NCI-H82 treated with DMSO at 0.1 percent for 48 hours (cell line): ENCODE results near the gene VEGFC.
A peak's percentile ranks its signal among the peaks of the same experiment; 100 is the strongest.

Source experiments
- DNase-seq: peaks from one replicate; lab custom pipeline; 2025; ENCODE audit not compliant: unreplicated experiment; lab: John Stamatoyannopoulos, UW

Gene VEGFC

DNA sequence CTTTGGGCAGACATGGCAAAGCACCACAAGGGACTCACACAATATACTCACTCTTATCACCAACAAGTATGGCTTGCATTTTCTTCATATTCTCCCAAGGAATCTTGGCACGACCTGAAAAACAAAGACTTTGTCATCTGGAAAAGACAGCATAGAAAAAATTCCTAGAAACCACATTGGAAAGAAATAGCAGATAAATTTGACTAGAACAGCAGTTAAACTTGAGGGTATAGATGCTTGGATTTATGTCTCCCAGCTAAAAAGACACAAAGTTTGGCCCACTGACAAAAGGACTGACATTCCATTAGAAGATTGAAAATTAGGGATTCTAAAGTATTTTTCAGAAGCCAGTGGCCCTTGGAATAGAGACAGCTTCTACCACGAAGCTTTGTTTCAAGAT lies 6.9 kb upstream of the VEGFC start:
- DNase-seq: no peak

- no peak for DNase-seq
These were observed 5.8 kb upstream of the VEGFC start for GRCh38 chr4:176798540-176798939.

GRCh38 chr4:176795441-176795840 lies 2.7 kb upstream of the VEGFC start:
- DNase-seq: no peak

DNA sequence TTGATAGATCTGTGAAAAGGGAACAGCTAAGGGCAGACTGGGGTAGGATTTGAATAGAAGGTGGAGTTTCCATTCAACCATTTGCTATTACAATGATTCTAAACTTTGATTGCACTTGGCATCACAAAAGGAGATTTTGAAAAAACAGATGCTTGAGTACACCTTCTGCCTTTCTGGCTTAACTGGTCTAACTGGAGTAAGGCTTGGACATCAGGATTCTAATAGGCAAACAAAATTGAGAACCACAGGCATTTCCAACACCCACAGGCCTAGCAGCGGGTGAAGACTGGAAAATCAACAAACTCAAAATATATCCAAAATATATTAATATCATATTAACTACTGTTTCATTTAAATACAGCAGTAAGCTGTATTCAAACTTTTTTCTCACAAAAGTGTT lies 1.9 kb upstream of the VEGFC start:
- DNase-seq: no peak

- DNase-seq: no peak
These were observed 1.4 kb upstream of the VEGFC start for GRCh38 chr4:176794151-176794550.

GRCh38 chr4:176793060-176793605 lies 411 bp upstream of the VEGFC start:
- DNase-seq: no peak

- no peak for DNase-seq
These were observed 964 bp downstream of the VEGFC start for GRCh38 chr4:176791591-176792325.

- DNase-seq: no peak
These were observed 2.3 kb downstream of the VEGFC start for GRCh38 chr4:176790398-176790797.

GRCh38 chr4:176789955-176790354 lies 2.8 kb downstream of the VEGFC start:
- peak; percentile 11 for DNase-seq

DNA sequence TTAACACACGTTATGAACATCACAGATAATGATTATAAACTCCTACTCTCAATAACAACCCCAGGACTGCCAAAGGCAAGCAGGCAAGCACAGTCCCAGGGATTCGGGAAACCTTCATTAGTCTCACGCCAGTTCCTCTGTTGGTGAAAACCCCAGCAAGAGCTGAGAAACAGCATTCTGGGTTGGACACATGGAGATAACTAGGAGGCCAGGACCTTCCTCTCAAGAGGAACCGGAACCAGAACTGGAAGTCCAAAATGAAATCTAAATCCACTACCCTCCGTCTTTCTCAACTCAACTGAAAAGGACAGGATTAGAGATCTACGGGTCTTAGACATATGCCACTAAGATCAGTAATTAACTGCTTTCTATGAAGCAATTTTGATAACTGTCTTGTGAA lies 3.8 kb downstream of the VEGFC start:
- DNase-seq: no peak

DNA sequence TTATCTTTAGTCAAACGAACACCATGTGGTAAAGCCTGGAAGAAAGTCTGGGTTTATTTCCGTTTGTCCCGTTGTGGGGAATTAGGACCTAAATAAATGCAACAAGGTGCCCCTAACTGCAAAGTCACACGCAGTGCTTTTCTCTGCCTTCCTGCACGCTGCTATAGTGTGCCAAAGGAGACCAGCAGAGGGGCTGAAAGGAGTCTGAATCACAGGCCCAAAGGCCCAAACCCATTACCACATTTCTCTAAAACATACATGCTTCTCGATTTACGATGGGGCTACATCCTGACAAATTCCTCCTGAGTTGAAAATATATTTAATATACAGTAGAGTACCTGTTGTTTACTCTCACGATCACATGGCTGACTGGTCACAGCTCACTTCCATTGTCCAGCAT lies 4.5 kb downstream of the VEGFC start:
- no peak for DNase-seq

DNA sequence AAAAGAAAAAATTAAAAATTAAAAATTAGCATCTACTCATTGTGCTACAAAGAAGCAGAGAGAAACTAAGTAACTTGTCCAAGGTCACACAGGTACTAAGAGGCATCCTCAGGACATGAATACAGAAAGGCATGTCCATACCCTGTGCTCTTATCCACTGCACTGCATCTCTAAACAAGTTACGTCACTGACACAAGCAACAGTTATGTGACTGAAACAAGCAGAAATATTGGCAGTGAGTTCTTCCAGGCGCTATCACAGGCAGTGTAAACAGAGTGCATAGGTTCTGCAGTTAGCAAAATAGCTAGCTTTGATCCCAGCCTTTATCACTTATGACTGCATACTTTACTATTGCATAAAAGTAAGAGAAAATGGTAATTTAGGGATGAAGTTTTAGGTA lies 7.9 kb downstream of the VEGFC start:
- DNase-seq: no peak

DNA sequence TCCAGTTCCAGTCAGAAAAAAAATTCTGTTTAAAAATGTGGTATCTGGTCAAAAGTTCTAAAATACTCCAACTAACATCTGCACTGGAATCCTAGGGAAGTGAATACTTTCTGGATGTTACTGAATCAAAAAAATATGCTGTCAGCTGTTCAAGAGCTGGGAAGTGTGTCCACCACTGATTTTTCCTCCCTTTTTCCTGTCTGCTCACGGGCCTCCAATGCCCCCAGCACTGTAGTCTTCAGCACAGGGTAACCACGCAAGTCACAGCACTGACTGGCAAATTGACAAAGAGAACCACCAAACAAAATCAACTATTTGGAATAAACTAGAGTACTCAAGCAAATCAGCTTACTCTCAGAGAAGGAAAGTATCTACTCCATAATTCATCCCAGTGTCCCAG lies 9.9 kb downstream of the VEGFC start:
- no peak for DNase-seq

DNA sequence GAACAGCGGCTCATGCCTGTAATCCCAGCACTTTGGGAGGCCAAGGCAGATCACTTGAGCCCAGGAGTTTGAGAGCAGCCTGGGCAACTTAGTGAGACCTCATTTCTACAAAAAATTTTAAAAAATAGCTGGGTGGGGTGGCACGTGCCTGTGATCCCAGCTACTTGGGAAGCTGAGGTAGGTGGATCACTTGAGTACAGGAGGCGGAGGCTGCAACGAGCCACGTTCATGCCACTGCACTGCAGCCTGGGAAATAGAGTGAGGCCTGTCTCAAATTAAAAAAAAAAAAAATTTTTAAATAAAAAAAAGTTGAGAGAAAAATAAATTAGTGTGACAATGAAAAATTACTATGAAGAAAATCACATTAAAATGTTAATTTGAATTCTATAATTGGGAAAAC lies 10.5 kb downstream of the VEGFC start:
- no peak for DNase-seq

DNA sequence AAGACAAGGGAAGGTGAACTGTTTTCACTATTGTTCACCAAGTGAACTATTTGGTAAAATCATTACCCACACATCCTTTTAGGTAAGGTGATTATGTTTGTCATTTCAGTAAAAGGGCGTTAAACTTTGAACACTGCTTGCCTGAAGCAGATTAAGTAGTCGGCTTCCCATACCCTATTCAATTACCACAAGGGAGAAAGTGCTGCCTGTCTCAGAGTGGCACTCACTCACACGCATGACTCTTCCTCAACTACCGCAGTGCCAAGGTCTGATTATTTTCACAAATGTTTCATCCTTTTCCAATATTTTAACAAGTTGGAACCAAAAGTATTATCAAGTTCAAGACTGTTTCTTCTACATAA lies 11.0 kb downstream of the VEGFC start:
- peak; percentile 4 for DNase-seq

GRCh38 chr4:176780995-176781738 lies 11.6 kb downstream of the VEGFC start:
- DNase-seq: no peak

- DNase-seq: no peak
These were observed 13.3 kb downstream of the VEGFC start for GRCh38 chr4:176779421-176779820.

DNA sequence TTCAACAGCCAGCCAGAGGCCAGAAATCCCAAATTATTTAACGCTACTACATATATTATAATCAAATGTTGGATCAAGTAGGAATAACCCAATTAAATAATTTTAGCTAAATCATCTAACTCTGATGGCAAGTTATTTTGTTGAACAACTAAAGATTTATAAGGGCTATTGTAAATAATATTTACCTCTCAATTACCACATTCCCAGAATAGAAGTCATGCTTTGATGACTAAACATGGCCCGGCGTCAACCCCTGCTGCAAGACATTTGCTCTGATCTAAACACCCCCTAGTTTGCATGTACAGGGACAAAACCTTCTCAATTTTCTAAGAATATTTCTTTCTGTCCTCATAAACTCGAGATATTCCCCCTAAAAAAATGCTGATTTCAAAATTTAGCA lies 14.2 kb downstream of the VEGFC start:
- no peak for DNase-seq

GRCh38 chr4:176778063-176778462 lies 14.7 kb downstream of the VEGFC start:
- no peak for DNase-seq

DNA sequence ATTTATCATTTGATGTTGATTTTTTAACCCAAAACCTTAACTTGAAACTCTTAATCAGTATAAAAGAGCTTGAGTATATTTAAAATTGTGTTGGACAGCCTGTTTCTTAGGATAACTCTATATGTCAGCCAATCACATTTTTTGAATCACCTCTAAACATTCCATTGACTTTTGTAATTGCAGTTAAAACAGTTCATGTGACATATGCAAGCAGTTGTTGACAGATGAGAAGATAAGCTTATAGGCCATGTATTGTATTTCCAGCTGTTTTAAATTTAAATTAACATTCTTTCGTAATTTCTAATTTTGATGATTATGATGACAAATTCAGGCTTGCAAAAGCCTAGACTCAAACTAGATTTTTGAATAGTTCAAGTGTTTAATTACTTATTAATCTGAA lies 17.4 kb downstream of the VEGFC start:
- DNase-seq: no peak

- DNase-seq: no peak
These were observed 17.9 kb downstream of the VEGFC start for GRCh38 chr4:176774852-176775251.

GRCh38 chr4:176769514-176769913 lies 23.2 kb downstream of the VEGFC start:
- DNase-seq: no peak

DNA sequence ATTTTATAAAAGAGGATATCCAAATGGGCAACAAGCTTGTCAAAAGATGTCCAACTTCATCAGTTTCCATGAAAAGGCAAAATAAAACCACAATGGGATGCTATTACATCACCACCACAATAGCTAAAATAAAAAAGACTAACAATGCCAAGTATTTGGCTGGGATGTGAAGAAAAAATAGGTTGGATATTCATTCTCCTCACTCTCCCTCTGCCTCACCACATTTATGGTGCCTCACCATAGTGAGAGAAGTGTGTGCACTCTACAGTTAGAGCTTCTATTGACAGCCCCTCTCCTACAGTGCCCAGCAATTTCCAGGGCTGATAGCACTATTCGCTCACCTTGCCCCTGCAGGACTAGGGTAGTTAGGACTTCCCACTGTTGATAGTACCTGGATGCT lies 25.5 kb downstream of the VEGFC start:
- DNase-seq: no peak
